Endothelial cell of umbilical vein (primary cell): ENCODE measurements around the gene CLNK. TPM values are rescaled to one million over a fixed set of nuclear protein-coding genes. Genes with fewer than 3 reads are reported as not detected.

Experiments used
- BruUV-seq: library from RNA; stranded (reverse); fragments of 400-500 nt; replicated peaks from 2 replicates; lab custom pipeline; 2021; lab: Mats Ljungman, UMichigan
- CTCF ChIA-PET: fragments of 300-600, 350-600 bp; sonication (Branson Sonifier 250); formaldehyde crosslinking; loops from one replicate; lab custom pipeline; 2021; ENCODE audit warnings: antibody characterized with exemption, inconsistent platforms; lab: Charles Lee
- POLR2A ChIA-PET: fragments of 300-600, 350-600 bp; sonication (Branson Sonifier 250); formaldehyde crosslinking; loops from one replicate; lab custom pipeline; 2021; ENCODE audit warnings: antibody characterized with exemption, inconsistent platforms; lab: Charles Lee
- DNase-seq: peaks from one replicate; pipeline ENCODE4 v3.0.0-alpha.2; 2011; ENCODE audit warnings: low read depth, low spot score
- FAIRE-seq: peaks from 2 replicates; lab custom pipeline; 2011; peaks lifted over from hg19 to GRCh38; lab: Jason Lieb, UNC
- H2AFZ ChIP-seq: 2 replicates; pipeline ENCODE4 v1.6.0; 2012; ENCODE audit warnings: low read depth, low read length, control low read depth, inconsistent platforms
- H3K27ac ChIP-seq: 2 replicates; pipeline ENCODE4 v1.5.1; 2011; ENCODE audit warnings: low read depth, mild to moderate bottlenecking, control low read depth, low read length, moderate library complexity; ENCODE audit not compliant: insufficient read depth
- H3K27me3 ChIP-seq, 2 experiments: 2 replicates each; pipeline versions ENCODE4 v1.6.0 to v1.6.1; 2011; ENCODE audit warnings: low read length in 2 of 2, mixed read lengths in 1 of 2; ENCODE audit not compliant: control insufficient read depth in 2 of 2, insufficient read depth in 2 of 2
- H3K36me3 ChIP-seq, 2 experiments: 2 replicates in 1 of 2; 3 replicates in 1 of 2; pipeline ENCODE4 v1.5.1; 2011; ENCODE audit warnings: low read length in 2 of 2, mild to moderate bottlenecking in 1 of 2, moderate library complexity in 1 of 2; ENCODE audit not compliant: control insufficient read depth in 2 of 2, insufficient read depth in 2 of 2; ENCODE audit errors: extremely low read depth in 1 of 2
- H3K4me1 ChIP-seq: 3 replicates; pipeline ENCODE4 v1.5.1; 2011; ENCODE audit warnings: mild to moderate bottlenecking, low read length; ENCODE audit not compliant: control insufficient read depth, insufficient read depth; ENCODE audit errors: extremely low read depth
- H3K4me2 ChIP-seq: 2 replicates; pipeline ENCODE4 v1.6.1; 2011; ENCODE audit warnings: low read length, control low read depth, mixed read lengths; ENCODE audit not compliant: insufficient read depth
- H3K4me3 ChIP-seq, 3 experiments: fragments of 200-600 bp in 1 of 3; sonication (generic), shearing (Covaris generic) in 1 of 3; replicated peaks in 1 of 3; 2 replicates each; pipeline ENCODE4 v1.5.1; 2011 to 2016; ENCODE audit warnings: control low read depth in 3 of 3, low read length in 3 of 3, mild to moderate bottlenecking in 2 of 3, inconsistent platforms in 1 of 3, low read depth in 1 of 3, moderate library complexity in 1 of 3; ENCODE audit not compliant: insufficient read depth in 1 of 3
- H3K79me2 ChIP-seq: 2 replicates; pipeline ENCODE4 v1.6.0; 2012; ENCODE audit warnings: low read length, inconsistent platforms; ENCODE audit not compliant: control insufficient read depth, insufficient read depth
- H3K9ac ChIP-seq: replicated peaks from 2 replicates; pipeline ENCODE3; 2011; ENCODE audit warnings: low read length, control low read depth; ENCODE audit not compliant: insufficient read depth; ENCODE audit errors: extremely low read depth
- H3K9me1 ChIP-seq: replicated peaks from 3 replicates; pipeline ENCODE4 v1.6.0; 2011; ENCODE audit warnings: mild to moderate bottlenecking, low read length; ENCODE audit not compliant: control insufficient read depth, insufficient read depth; ENCODE audit errors: extremely low read depth
- H3K9me3 ChIP-seq: replicated peaks from 2 replicates; pipeline ENCODE4 v1.5.1; 2012; ENCODE audit warnings: low read length, inconsistent platforms; ENCODE audit not compliant: control insufficient read depth, insufficient read depth
- H4K20me1 ChIP-seq: replicated peaks from 2 replicates; pipeline ENCODE3; 2011; ENCODE audit warnings: mild to moderate bottlenecking, low read length; ENCODE audit not compliant: control insufficient read depth, insufficient read depth; ENCODE audit errors: extremely low read depth
- EZH2 ChIP-seq: IDR thresholded peaks from 2 replicates; pipeline ENCODE4 v1.6.1; 2012; ENCODE audit warnings: borderline replicate concordance, low read depth, mild to moderate bottlenecking, moderate library complexity, low read length, inconsistent platforms; ENCODE audit not compliant: severe bottlenecking
- FOS ChIP-seq: IDR thresholded peaks from 2 replicates; pipeline ENCODE4 v1.6.1; 2011; ENCODE audit warnings: mild to moderate bottlenecking, low read length, moderate library complexity, borderline replicate concordance; ENCODE audit not compliant: insufficient read depth
- GATA2 ChIP-seq: IDR thresholded peaks from 2 replicates; pipeline ENCODE4 v1.7.0; 2011; ENCODE audit warnings: low read depth, mild to moderate bottlenecking, moderate library complexity, mixed read lengths, low read length; ENCODE audit not compliant: insufficient read length, insufficient read depth
- JUN ChIP-seq: IDR thresholded peaks from 2 replicates; pipeline ENCODE4 v1.6.1; 2011; ENCODE audit warnings: borderline replicate concordance, low read depth; ENCODE audit not compliant: insufficient read length, insufficient read depth
- MAX ChIP-seq: IDR thresholded peaks from 2 replicates; pipeline ENCODE4 v1.6.1; 2011; ENCODE audit not compliant: insufficient read depth, insufficient read length
- MYC ChIP-seq: IDR thresholded peaks from one replicate; pipeline ENCODE4 v1.6.1; 2011; ENCODE audit warnings: mild to moderate bottlenecking, low read depth, low read length
- POLR2AphosphoS5 ChIP-seq: IDR thresholded peaks from 2 replicates; pipeline ENCODE4 v1.6.1; 2012; ENCODE audit warnings: low read depth, mild to moderate bottlenecking, control low read depth, low read length, moderate library complexity; ENCODE audit not compliant: insufficient read depth
- dilution Hi-C: fragments of 300-500 bp; cut with MboI; formaldehyde crosslinking; loops from one replicate; pipeline ENCODE4 v1.15.0; 2019; ENCODE audit warnings: low sequenced_read_pairs; ENCODE audit not compliant: extremely low pct_ligation_motif_present
- intact Hi-C: fragments of 100-400 bp; cut with micrococcal nuclease; formaldehyde crosslinking; loops from one replicate; pipeline ENCODE4 v1.10.0; 2022
- polyA plus RNA-seq, 4 experiments: library from polyadenylated mRNA; depleted of rRNA in 3 of 4; stranded (reverse) in 3 of 4; unstranded in 1 of 4; fragments of >200 nt; gene quantifications; 2 replicates each; pipeline versions ENCODE4 v1.2.1 to v1.2.3, GENCODE V29; 2011 to 2012; ENCODE audit warnings: missing spikeins in 1 of 4
- total RNA-seq: library from RNA; stranded (reverse); gene quantifications from 2 replicates; pipeline ENCODE4 v1.2.3, GENCODE V29; 2021

CLNK gene
- total and polyA plus RNA-seq, 2 donors (not counting 3 experiments of a cell fraction or from before 2014, with no cell fraction given): not detected

- Histone ChIP-seq H3K27me3 (no peaks in the 10 kb centered on the region), H3K4me1 (peaks cover 29% of the 10 kb centered on the region), H2AFZ (no peak overlapping the region), H3K27ac (no peak overlapping the region), H3K79me2 (no peaks in the 10 kb centered on the region), H3K4me2 (no peak overlapping the region), H4K20me1 (no peaks in the 10 kb centered on the region), H3K4me3 (no peak overlapping the region), H3K9me3 (no peaks in the 10 kb centered on the region), H3K36me3 (no peaks in the 10 kb centered on the region), H3K9ac (no peak overlapping the region), H3K9me1 (no peaks in the 10 kb centered on the region)
- intact Hi-C loops (loop anchor here (5.0 to 10.0 kb wide), 3 partner anchors 194 to 1086 kb away; no protein-coding TSS in a partner anchor), dilution Hi-C loops (no loop called here)
- no peak for TF ChIP-seq POLR2AphosphoS5
- TF ChIP-seq EZH2: no peak
- no peak for TF ChIP-seq JUN
- no peak for TF ChIP-seq MAX
- TF ChIP-seq MYC: no peak
- DNase-seq: no peak
- no peak for FAIRE-seq
- no TSS peak for BruUV-seq
- ChIA-PET CTCF (interaction anchor here (1.4 kb wide), 1 partner anchor 9 kb away, joined by 3 read pairs; no protein-coding TSS in a partner anchor), POLR2A (no interaction called here)
Measured at GRCh38 chr4:10659251-10659650, 25.3 kb downstream of the CLNK start.

DNA sequence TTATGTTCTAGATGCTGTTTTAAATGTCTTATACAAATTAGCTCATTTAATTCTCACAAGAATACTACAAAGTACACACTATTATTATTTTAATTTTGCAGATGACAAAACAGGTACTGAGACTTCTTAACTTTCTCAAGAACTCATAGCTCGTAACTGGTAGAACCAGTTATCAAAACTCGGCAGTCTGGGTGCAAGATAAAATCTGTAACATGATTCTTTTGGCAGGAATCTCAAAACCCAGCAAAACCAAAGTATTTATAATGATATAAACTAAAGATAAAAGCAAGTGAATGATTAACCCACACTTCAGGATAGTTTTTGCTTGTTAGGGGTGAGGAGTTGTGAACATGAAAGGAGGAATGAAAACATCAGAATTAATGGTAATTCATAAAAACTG, 27.6 kb downstream of the CLNK start:
- peak overlapping the region; percentile 76 for H3K27ac ChIP-seq
- DNase-seq: peak; percentile 57
- H3K4me1 ChIP-seq: peaks cover 22% of the 10 kb centered on the region
- H3K9ac ChIP-seq: no peak overlapping the region
- dilution Hi-C loops (no loop called here), intact Hi-C loops (loop anchor here (1.0 to 10.0 kb wide), 7 partner anchors 7 to 1247 kb away; no protein-coding TSS in a partner anchor)
- H3K9me1 ChIP-seq: no peaks in the 10 kb centered on the region
- no peak overlapping the region for H2AFZ ChIP-seq
- no peaks in the 10 kb centered on the region for H3K27me3 ChIP-seq
- no peaks in the 10 kb centered on the region for H4K20me1 ChIP-seq
- H3K79me2 ChIP-seq: no peaks in the 10 kb centered on the region
- FAIRE-seq: no peak
- peak overlapping the region; percentile 70 for H3K4me2 ChIP-seq
- H3K36me3 ChIP-seq: no peaks in the 10 kb centered on the region
- ChIA-PET POLR2A (no interaction called here), CTCF (interaction anchor here (1.0 to 1.6 kb wide), 4 partner anchors 10 to 34 kb away, joined by 3 to 4 read pairs (median 4); no protein-coding TSS in a partner anchor)
- no TSS peak for BruUV-seq
- no peak for TF ChIP-seq FOS
- TF ChIP-seq GATA2: peak; percentile 50
- H3K4me3 ChIP-seq: no peak overlapping the region
- H3K9me3 ChIP-seq: no peaks in the 10 kb centered on the region
